ENCODE results near the gene FXYD2. TPM values are rescaled to one million over a fixed set of nuclear protein-coding genes. Genes with fewer than 3 reads are reported as not detected.

FXYD2 gene
- total RNA-seq, 2 donors from 2014 or later: 0.61 to 1.0 TPM

GRCh38 chr11:117860139-117860538 is 35.6 kb upstream of the FXYD2 start:
- DNase-seq: no peak
- intact Hi-C loops (cut with DNase I, micrococcal nuclease): no loop called here
- no peak for ATAC-seq

GRCh38 chr11:117859488-117860112 is 35.1 kb upstream of the FXYD2 start:
- DNase-seq (no peak), ATAC-seq (no peak)
- intact Hi-C loops (cut with DNase I, micrococcal nuclease): no loop called here

- intact Hi-C loops (cut with DNase I, micrococcal nuclease): no loop called here
- no peak for DNase-seq
Observed at GRCh38 chr11:117859061-117859460, 34.5 kb upstream of the FXYD2 start.

GRCh38 chr11:117857734-117858414 is 33.3 kb upstream of the FXYD2 start:
- no peak for ATAC-seq
- no peak for DNase-seq
- intact Hi-C loops (cut with DNase I, micrococcal nuclease): no loop called here

More at GRCh38 chr11:117859061-117859460, 34.5 kb upstream of the FXYD2 start:
- ATAC-seq: no peak

- ATAC-seq (no peak), DNase-seq (no peak)
- intact Hi-C loops (cut with DNase I, micrococcal nuclease): no loop called here
Observed at GRCh38 chr11:117855912-117856651, 31.5 kb upstream of the FXYD2 start.

- intact Hi-C loops (cut with DNase I, micrococcal nuclease): no loop called here
- no peak for ATAC-seq
- no peak for DNase-seq
Observed at GRCh38 chr11:117855186-117855845, 30.8 kb upstream of the FXYD2 start.

GRCh38 chr11:117852309-117852708 is 27.8 kb upstream of the FXYD2 start:
- intact Hi-C loops (cut with DNase I, micrococcal nuclease): no loop called here
- ATAC-seq (no peak), DNase-seq (no peak)

- intact Hi-C loops (cut with DNase I, micrococcal nuclease): no loop called here
- ATAC-seq (no peak), DNase-seq (no peak)
Observed at GRCh38 chr11:117851852-117852251, 27.3 kb upstream of the FXYD2 start.

- ATAC-seq: peak; percentile 72
- intact Hi-C loops (cut with DNase I, micrococcal nuclease): no loop called here
- DNase-seq: no peak
Observed at GRCh38 chr11:117851106-117851505, 26.6 kb upstream of the FXYD2 start.

- ATAC-seq: no peak
- DNase-seq: no peak
Observed at GRCh38 chr11:117849781-117850414, 25.4 kb upstream of the FXYD2 start.

GRCh38 chr11:117843666-117844484 is 19.3 kb upstream of the FXYD2 start:
- peak; percentile 73 for ATAC-seq
- intact Hi-C loops (cut with DNase I, micrococcal nuclease): loop anchor here (2.0 to 10.0 kb wide), 4 partner anchors 61 to 211 kb away; no protein-coding TSS in a partner anchor
- DNase-seq: peak; percentile 57 to 88

More at GRCh38 chr11:117849781-117850414, 25.4 kb upstream of the FXYD2 start:
- intact Hi-C loops (cut with DNase I, micrococcal nuclease): loop anchor here (10.0 kb wide), 3 partner anchors 55 to 205 kb away; no protein-coding TSS in a partner anchor

GRCh38 chr11:117842131-117842941 is 17.8 kb upstream of the FXYD2 start:
- intact Hi-C loops (cut with DNase I, micrococcal nuclease): loop anchor here (10.0 kb wide), 3 partner anchors 62 to 212 kb away; no protein-coding TSS in a partner anchor
- ATAC-seq (no peak), DNase-seq (no peak)

- ATAC-seq: no peak
- DNase-seq: no peak
- intact Hi-C loops (cut with DNase I, micrococcal nuclease): loop anchor here (10.0 kb wide), 3 partner anchors 63 to 213 kb away; no protein-coding TSS in a partner anchor
Observed at GRCh38 chr11:117841551-117842031, 17.0 kb upstream of the FXYD2 start.

- intact Hi-C loops (cut with DNase I, micrococcal nuclease): loop anchor here (10.0 kb wide), 3 partner anchors 64 to 214 kb away; no protein-coding TSS in a partner anchor
- ATAC-seq: no peak
- DNase-seq: no peak
Observed at GRCh38 chr11:117840881-117841550, 16.5 kb upstream of the FXYD2 start.

GRCh38 chr11:117839936-117840813 is 15.6 kb upstream of the FXYD2 start:
- DNase-seq (no peak), ATAC-seq (no peak)
- intact Hi-C loops (cut with DNase I, micrococcal nuclease): loop anchor here (10.0 kb wide), 3 partner anchors 65 to 215 kb away; no protein-coding TSS in a partner anchor

Measured in left colon (tissue), 2 donors.